ENCODE data around the gene FAM174C. TPM values are rescaled to one million over a fixed set of nuclear protein-coding genes. Genes with fewer than 3 reads are reported as not detected.

FAM174C gene
- polyA plus RNA-seq, 3 donors from 2014 or later = 50.5 to 98.4 (median 86.9) TPM

DNA sequence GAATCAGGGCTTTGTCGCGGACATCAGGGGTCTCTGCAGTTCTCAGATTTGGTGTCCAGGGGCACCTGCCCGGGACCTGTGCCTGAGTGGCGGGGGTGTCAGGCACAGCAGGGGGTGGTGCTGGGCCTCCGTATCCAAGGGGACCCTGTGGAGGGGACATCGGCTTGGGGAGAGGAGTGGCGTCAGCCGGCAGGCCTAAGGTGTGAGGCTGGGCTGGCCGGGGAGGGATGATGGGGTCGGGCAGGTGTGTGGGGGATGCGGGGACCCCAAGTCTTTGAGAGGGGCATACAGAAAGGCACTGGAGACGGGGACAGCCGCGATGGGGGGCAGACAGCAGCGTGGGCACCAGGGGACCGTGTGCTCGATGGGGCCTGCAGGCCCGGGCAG is 12.9 kb downstream of the FAM174C start:
- H3K4me1 Mint-ChIP-seq = peaks cover 0 to 8% of the 10 kb centered on the region in 2 donors
- H3K27ac Mint-ChIP-seq = no peak overlapping the region
- no peak for DNase-seq
- no peak overlapping the region for H3K4me3 Mint-ChIP-seq
- no peaks in the 10 kb centered on the region for H3K36me3 Mint-ChIP-seq
- H3K27me3 Mint-ChIP-seq (ENCODE audit: low read depth in 3 of 3) = peaks cover 5 to 6% (median 5%) of the 10 kb centered on the region in 3 donors
- H3K9me3 Mint-ChIP-seq = peaks cover 0 to 3% (median 0%) of the 10 kb centered on the region in 6 donors

DNA sequence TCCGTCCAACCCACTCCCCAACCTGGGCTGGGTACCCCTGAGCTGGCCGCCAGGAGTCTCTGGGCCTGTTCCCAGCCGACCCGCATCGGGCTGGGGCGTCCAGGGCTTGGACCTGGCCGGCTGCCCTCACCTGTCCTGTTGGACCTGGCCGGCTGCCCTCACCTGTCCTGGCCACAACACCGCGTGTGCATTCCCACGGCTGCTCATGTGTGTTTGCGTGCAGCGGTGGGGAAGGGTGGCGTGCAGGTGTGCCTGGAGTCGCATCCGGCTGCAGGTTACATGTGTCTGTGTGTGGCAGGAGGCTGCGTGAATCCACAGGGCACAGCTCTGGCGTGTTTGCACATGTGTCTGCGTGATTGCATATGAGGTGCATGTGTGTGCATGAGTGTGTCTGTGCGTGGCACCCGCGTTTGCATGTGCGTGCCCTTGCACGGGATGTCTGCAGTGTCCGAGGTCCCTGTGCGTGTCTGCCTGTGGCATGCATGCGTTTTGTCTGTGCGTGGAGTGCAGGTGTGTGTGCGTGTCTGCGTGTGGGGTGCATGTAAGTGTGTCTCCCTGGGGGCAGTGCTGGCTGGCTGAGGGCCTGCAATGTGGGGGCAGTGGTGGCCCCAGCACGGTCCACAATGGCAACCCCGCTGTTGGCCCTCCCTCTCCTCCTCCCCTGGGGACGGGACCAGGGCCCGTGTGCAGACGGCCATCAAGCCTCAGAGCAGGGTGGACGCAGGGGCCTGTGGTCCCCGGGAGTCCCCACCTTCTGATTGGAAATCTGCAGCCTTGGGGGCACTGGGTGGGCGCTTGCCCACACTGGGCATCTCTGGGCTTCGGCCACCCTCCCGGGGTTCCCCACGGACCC is 13.7 kb downstream of the FAM174C start:
- no peak for DNase-seq
- no peak overlapping the region for H3K4me3 Mint-ChIP-seq
- H3K9me3 Mint-ChIP-seq = peaks cover 0 to 3% (median 0%) of the 10 kb centered on the region in 6 donors
- no peak overlapping the region for H3K27ac Mint-ChIP-seq
- peaks cover 0 to 8% of the 10 kb centered on the region in 2 donors for H3K4me1 Mint-ChIP-seq
- peaks cover 5 to 6% (median 5%) of the 10 kb centered on the region in 3 donors for H3K27me3 Mint-ChIP-seq (ENCODE audit: low read depth in 3 of 3)
- no peaks in the 10 kb centered on the region for H3K36me3 Mint-ChIP-seq

GRCh38 chr19:1289686-1290025 is 14.3 kb downstream of the FAM174C start:
- no peak for DNase-seq
- no peaks in the 10 kb centered on the region for H3K36me3 Mint-ChIP-seq
- H3K4me3 Mint-ChIP-seq = no peak overlapping the region
- H3K27ac Mint-ChIP-seq = no peak overlapping the region
- H3K9me3 Mint-ChIP-seq = no peaks in the 10 kb centered on the region
- peaks cover 2 to 5% (median 4%) of the 10 kb centered on the region in 3 donors for H3K27me3 Mint-ChIP-seq (ENCODE audit: low read depth in 3 of 3)
- H3K4me1 Mint-ChIP-seq = peaks cover 0 to 5% of the 10 kb centered on the region in 2 donors

DNA sequence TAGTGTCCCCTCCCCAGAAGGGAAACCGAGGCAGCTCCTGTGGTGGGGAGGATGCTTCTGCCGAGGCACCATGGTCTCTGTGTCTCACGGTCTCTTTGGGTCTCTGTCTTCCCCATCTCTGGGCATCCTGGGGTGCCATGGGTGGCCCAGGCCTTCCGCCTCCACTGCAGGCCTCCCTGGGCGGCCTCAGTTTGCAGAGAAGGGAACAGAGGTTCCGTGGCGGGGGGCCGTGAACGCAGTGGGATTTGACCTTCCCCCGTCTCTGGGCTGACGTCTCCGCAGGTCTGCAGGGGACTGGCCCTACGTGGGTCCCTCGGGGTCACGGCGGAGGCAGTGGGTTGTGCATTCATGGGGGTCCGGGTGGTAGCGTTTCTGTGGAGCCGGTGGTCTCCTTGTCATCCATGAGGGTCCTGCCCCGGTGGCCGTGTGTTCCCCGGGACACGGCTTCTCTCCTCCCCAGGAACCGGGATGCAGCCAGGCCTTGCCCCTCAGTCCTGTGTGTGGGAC is 14.9 kb downstream of the FAM174C start:
- Mint-ChIP-seq H3K27ac (no peak overlapping the region), H3K4me1 (peaks cover 0 to 2% of the 10 kb centered on the region in 2 donors), H3K4me3 (no peak overlapping the region), H3K27me3 (ENCODE audit: low read depth in 3 of 3) (peaks cover 0 to 5% (median 4%) of the 10 kb centered on the region in 3 donors), H3K9me3 (no peaks in the 10 kb centered on the region), H3K36me3 (no peaks in the 10 kb centered on the region)
- DNase-seq = no peak

GRCh38 chr19:1290703-1291651 is 15.6 kb downstream of the FAM174C start:
- Mint-ChIP-seq H3K4me1 (peaks cover 0 to 2% of the 10 kb centered on the region in 2 donors), H3K9me3 (no peaks in the 10 kb centered on the region), H3K4me3 (no peak overlapping the region), H3K27ac (no peak overlapping the region), H3K27me3 (ENCODE audit: low read depth in 3 of 3) (peaks cover 0 to 5% (median 4%) of the 10 kb centered on the region in 3 donors), H3K36me3 (no peaks in the 10 kb centered on the region)
- no peak for DNase-seq

DNA sequence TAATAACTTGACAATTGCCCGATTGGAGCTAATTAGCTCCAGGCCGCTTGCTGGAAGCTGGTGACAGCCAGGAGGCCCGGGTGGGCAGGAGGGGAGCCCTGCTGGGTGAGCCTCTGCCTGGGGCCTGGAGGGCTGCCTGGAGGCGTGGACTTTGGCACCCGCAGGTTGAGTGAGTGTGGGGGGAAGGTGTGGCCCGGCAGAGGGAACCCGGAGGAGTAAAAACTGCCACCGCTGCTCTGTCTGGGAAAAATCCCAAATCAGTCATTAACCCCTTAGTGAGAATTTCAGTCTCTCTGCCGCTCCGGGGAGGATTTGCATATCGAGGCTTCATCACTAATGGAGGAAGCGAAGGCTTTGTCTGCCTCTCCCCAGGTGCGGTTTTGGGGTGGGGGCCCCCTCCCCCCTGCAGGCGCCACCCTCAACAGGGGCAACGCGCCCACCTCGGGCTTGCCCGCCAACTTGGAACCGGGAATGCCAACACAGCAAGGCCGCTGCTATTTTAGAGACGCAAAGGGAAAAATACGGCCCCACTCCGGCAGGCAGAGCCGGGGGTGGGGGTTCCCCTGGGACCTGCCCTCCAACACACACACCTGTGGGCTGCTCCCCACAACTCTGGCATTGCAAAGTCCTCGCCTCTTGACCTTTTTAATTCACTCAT is 16.6 kb downstream of the FAM174C start:
- no peak for DNase-seq
- H3K27ac Mint-ChIP-seq = no peak overlapping the region
- peaks cover 0 to 4% (median 2%) of the 10 kb centered on the region in 3 donors for H3K27me3 Mint-ChIP-seq (ENCODE audit: low read depth in 3 of 3)
- no peak overlapping the region for H3K4me3 Mint-ChIP-seq
- H3K36me3 Mint-ChIP-seq = no peaks in the 10 kb centered on the region
- H3K4me1 Mint-ChIP-seq = no peaks in the 10 kb centered on the region
- H3K9me3 Mint-ChIP-seq = no peaks in the 10 kb centered on the region

DNA sequence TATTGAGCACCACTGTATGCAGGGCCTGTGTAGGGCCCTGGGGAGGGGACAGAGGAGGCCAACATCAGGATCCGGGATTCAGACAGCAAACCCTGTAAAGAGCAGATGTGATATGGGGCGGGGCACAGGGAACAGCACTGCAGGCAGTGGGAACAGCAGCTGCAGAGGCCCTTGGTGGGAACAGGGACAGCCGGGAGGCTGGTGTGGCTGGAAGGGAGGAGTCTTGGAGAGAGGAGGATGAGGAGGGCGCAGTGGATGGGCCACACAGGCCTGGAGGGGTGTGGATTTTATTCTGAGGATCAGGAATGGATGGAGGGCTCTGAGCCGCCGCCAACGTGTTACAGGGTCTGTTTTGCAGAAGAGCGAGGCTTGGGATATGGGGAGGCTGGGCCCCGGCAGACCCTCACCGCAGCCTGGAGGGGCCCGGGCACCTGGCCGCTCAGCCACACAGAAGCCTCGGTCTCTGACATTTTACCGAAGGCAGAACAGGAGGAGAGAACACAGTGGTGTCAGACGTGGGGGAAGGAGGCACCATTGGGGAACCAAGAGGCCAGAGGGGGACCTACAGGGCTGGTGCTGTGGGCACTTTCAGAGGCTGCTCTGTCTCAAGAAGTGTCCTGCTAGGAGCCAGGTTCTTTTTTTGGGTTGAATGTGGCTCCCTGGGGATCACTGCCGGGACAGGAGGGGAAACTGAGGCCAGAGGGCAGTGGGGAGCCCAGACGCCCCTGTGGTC is 17.3 kb downstream of the FAM174C start:
- H3K4me1 Mint-ChIP-seq = peaks cover 0 to 4% of the 10 kb centered on the region in 2 donors
- H3K4me3 Mint-ChIP-seq = no peak overlapping the region
- no peak overlapping the region for H3K27ac Mint-ChIP-seq
- H3K36me3 Mint-ChIP-seq = no peaks in the 10 kb centered on the region
- peaks cover 0 to 9% (median 2%) of the 10 kb centered on the region in 3 donors for H3K27me3 Mint-ChIP-seq (ENCODE audit: low read depth in 3 of 3)
- no peak for DNase-seq
- no peaks in the 10 kb centered on the region for H3K9me3 Mint-ChIP-seq

DNA sequence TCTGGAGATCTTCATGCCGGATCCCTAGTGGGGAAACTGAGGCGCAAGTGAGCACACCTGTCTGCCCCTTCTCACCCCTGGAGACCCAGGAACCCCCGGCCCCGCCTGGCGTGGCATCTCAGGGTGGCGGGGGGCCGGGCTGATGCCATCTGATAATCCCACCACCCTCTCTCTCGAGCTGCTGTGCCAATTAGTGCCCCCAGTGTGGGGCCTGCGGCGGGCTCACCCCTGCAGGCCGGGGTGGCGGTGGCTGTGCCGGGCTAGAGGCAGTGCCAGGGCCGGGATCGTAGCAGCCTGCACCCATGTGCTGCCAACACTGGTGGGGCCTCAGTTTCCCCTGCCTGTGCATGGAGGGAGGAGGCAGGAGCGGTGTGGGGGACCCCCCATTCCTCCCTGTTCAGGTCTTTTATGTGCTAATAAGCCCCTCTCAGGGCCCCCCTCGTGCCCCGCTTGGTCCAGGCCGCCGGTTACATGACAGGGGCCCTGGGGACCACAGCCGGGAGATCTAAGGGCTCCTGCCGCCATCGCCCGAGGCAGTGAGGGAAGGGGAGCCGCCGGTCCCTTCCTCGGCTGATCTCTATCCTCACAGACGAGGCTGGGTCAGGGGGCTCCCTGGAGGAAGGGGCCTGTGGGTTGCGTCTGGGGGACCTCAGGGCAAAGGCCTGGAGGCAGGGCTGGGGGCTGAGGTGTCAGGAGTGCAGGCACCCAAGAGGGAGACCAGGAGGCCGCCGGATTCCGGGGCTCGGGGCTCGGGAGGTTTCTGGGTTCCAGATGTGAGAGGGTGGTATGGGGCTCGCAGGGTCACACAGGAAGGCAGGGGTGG is 18.7 kb downstream of the FAM174C start:
- no peak overlapping the region for H3K4me3 Mint-ChIP-seq

DNA sequence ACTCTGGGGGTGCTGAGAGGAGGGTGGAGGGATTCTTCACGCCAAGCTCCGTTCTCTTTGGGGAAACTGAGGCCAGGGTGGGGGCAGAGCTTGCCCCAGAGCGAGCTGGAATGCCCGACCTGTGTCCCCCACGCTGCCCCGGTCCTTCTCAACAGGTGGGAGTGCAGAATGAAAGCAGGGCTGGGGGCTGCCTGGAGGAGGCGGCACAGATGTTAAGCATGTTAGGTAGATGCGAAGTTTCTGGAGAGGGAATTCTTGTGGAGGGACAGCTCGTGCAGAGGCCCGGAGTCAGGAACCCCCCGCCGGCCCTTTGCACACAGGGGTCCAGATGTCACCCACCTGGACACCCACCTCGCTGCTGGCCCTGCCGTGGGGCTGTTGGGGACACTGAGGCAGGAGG is 19.4 kb downstream of the FAM174C start:
- Mint-ChIP-seq H3K27me3 (ENCODE audit: low read depth in 3 of 3) (peaks cover 0 to 9% (median 0%) of the 10 kb centered on the region in 3 donors), H3K36me3 (no peaks in the 10 kb centered on the region), H3K27ac (no peak overlapping the region), H3K4me1 (peaks cover 0 to 4% of the 10 kb centered on the region in 2 donors), H3K9me3 (no peaks in the 10 kb centered on the region), H3K4me3 (peak overlapping the region in 1 of 5 donors; percentile 36)
- no peak for DNase-seq

More for the DNA sequence above, 18.7 kb downstream of the FAM174C start:
- no peaks in the 10 kb centered on the region for H3K9me3 Mint-ChIP-seq
- DNase-seq = no peak
- H3K4me1 Mint-ChIP-seq = peaks cover 0 to 4% of the 10 kb centered on the region in 2 donors
- H3K36me3 Mint-ChIP-seq = no peaks in the 10 kb centered on the region
- no peak overlapping the region for H3K27ac Mint-ChIP-seq
- peaks cover 0 to 9% (median 2%) of the 10 kb centered on the region in 3 donors for H3K27me3 Mint-ChIP-seq (ENCODE audit: low read depth in 3 of 3)

DNA sequence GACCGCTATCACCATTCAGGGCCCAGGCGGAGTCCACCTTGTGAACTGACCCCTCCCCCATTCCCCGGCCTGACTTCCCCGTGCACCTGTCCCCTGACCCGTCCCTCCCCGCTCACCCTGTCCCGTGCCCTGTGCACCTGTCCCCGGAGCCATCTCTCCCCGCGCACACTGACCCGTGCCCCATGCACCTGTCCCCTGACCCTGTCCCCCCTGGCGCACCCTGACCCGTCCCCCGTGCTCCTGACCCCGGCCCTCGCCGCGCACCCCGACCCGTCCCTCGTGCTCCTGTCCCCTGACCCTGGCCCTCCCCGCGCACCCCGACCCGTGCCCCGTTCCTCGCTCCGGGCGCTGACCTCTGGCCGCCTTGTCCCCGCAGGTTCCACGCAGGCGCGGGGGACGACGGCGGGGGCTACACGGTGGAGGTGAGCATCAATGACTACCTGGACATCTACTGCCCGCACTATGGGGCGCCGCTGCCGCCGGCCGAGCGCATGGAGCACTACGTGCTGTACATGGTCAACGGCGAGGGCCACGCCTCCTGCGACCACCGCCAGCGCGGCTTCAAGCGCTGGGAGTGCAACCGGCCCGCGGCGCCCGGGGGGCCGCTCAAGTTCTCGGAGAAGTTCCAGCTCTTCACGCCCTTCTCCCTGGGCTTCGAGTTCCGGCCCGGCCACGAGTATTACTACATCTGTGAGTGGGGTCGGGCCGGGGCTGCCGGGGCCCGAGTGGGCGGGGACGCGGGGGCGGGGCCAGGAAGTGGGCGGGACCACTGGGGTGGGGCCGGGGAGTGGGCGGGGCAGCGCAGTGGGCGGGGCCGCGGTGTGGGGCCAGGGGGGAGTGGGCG is 20.1 kb downstream of the FAM174C start:
- Mint-ChIP-seq H3K27ac (no peak overlapping the region), H3K9me3 (no peaks in the 10 kb centered on the region), H3K4me1 (peaks cover 0 to 4% of the 10 kb centered on the region in 2 donors), H3K27me3 (ENCODE audit: low read depth in 3 of 3) (peaks cover 0 to 9% (median 0%) of the 10 kb centered on the region in 3 donors), H3K36me3 (no peaks in the 10 kb centered on the region), H3K4me3 (peak overlapping the region in 1 of 5 donors; percentile 33)
- peak in 1 of 3 donors; percentile 30 for DNase-seq

GRCh38 chr19:1296078-1296477 is 20.7 kb downstream of the FAM174C start:
- Mint-ChIP-seq H3K9me3 (no peaks in the 10 kb centered on the region), H3K27ac (no peak overlapping the region), H3K4me1 (peaks cover 0 to 4% of the 10 kb centered on the region in 2 donors), H3K27me3 (ENCODE audit: low read depth in 3 of 3) (peaks cover 0 to 12% (median 3%) of the 10 kb centered on the region in 3 donors), H3K36me3 (no peaks in the 10 kb centered on the region), H3K4me3 (no peak overlapping the region)
- DNase-seq = no peak
